DOHH2 (cell line): Measurements from ENCODE around the gene KLHL41.

Experiments used
- H3F3A ChIP-seq: fragments of 200-600 bp; sonication (generic), shearing (Covaris generic); 2 replicates; pipeline ENCODE4 v1.6.0; 2016; ENCODE audit warnings: antibody characterized with exemption, mild to moderate bottlenecking; ENCODE audit not compliant: control insufficient read depth, insufficient read depth
- H3K27ac ChIP-seq: fragments of 200-600 bp; sonication (generic); 2 replicates; pipeline ENCODE4 v1.5.1; 2014; ENCODE audit warnings: low read depth, mild to moderate bottlenecking, low read length, moderate library complexity
- H3K27me3 ChIP-seq: fragments of 200-600 bp; sonication (generic); 2 replicates; pipeline ENCODE4 v1.6.1; 2014; ENCODE audit warnings: mild to moderate bottlenecking, low read length, mixed read lengths; ENCODE audit not compliant: control insufficient read depth
- H3K36me3 ChIP-seq: fragments of 200-600 bp; sonication (generic); 2 replicates; pipeline ENCODE4 v1.6.1; 2014; ENCODE audit warnings: mild to moderate bottlenecking, low read length, moderate library complexity, mixed read lengths; ENCODE audit not compliant: control insufficient read depth
- H3K4me1 ChIP-seq: fragments of 200-600 bp; sonication (generic); 2 replicates; pipeline ENCODE4 v1.6.1; 2014; ENCODE audit warnings: mild to moderate bottlenecking, low read length, mixed read lengths; ENCODE audit not compliant: control insufficient read depth
- H3K4me2 ChIP-seq: fragments of 200-600 bp; sonication (generic); 2 replicates; pipeline ENCODE4 v1.6.0; 2014; ENCODE audit warnings: mild to moderate bottlenecking, low read length, moderate library complexity
- H3K4me3 ChIP-seq: fragments of 200-600 bp; sonication (generic); 2 replicates; pipeline ENCODE4 v1.5.1; 2014; ENCODE audit warnings: mild to moderate bottlenecking, low read length, mixed read lengths
- H3K79me2 ChIP-seq: fragments of 200-600 bp; sonication (generic); 2 replicates; pipeline ENCODE4 v1.6.1; 2014; ENCODE audit warnings: mild to moderate bottlenecking, low read length, mixed read lengths; ENCODE audit not compliant: control insufficient read depth
- H3K9me2 ChIP-seq: fragments of 200-600 bp; sonication (generic); replicated peaks from 2 replicates; pipeline ENCODE4 v1.6.1; 2014; ENCODE audit warnings: mild to moderate bottlenecking, low read length, mixed read lengths; ENCODE audit not compliant: control insufficient read depth
- H3K9me3 ChIP-seq: fragments of 200-600 bp; sonication (generic); 2 replicates; pipeline ENCODE4 v1.6.1; 2014; ENCODE audit warnings: antibody characterized with exemption, low read length, mixed read lengths; ENCODE audit not compliant: control insufficient read depth, insufficient read depth
- H4K20me1 ChIP-seq: fragments of 200-600 bp; sonication (generic); 2 replicates; pipeline ENCODE4 v1.6.0; 2014; ENCODE audit warnings: low read depth, mild to moderate bottlenecking, antibody characterized with exemption, low read length, moderate library complexity; ENCODE audit not compliant: control insufficient read depth, insufficient read depth
- CTCF ChIP-seq: fragments of 200-600 bp; sonication (generic); IDR thresholded peaks from one replicate; pipeline ENCODE4 v1.5.1; 2014; ENCODE audit warnings: antibody characterized with exemption, mild to moderate bottlenecking, low read depth, low read length; ENCODE audit not compliant: poor library complexity, severe bottlenecking
- EZH2phosphoT487 ChIP-seq: fragments of 200-600 bp; sonication (generic); IDR thresholded peaks from 2 replicates; pipeline ENCODE4 v1.6.1; 2017; ENCODE audit warnings: borderline replicate concordance, mild to moderate bottlenecking, antibody characterized with exemption, low read length, moderate library complexity, mixed read lengths

Gene KLHL41

GRCh38 chr2:169509298-169509885, at the start of gene KLHL41:
Gene KLHL41 (plus strand): TSS chr2:169509702. CDS start chr2:169509779, 77 bp downstream.
- Histone ChIP-seq H4K20me1 (no peaks in the 10 kb centered on the region), H3K4me3 (no peak within 1 kb of the TSS), H3K9me2 (no peaks in the 10 kb centered on the region), H3K36me3 (no peaks in the 10 kb centered on the region), H3K4me2 (no peak within 1 kb of the TSS), H3K27me3 (no peaks in the 10 kb centered on the region), H3K27ac (no peak within 1 kb of the TSS), H3K9me3 (no peaks in the 10 kb centered on the region), H3K4me1 (no peaks in the 10 kb centered on the region), H3F3A (no peaks in the 10 kb centered on the region), H3K79me2 (no peaks in the 10 kb centered on the region)
- TF ChIP-seq CTCF (no peak), EZH2phosphoT487 (no peak)

GRCh38 chr2:169461143-169461542, 48.4 kb upstream of the KLHL41 start:
- Histone ChIP-seq H3K27ac (no peak overlapping the region), H3K9me3 (no peaks in the 10 kb centered on the region), H4K20me1 (no peaks in the 10 kb centered on the region), H3K79me2 (no peaks in the 10 kb centered on the region), H3K36me3 (no peaks in the 10 kb centered on the region), H3K4me2 (no peak overlapping the region), H3F3A (no peaks in the 10 kb centered on the region), H3K27me3 (no peaks in the 10 kb centered on the region; the same call in 1 of the 2 replicates), H3K9me2 (no peaks in the 10 kb centered on the region), H3K4me1 (no peaks in the 10 kb centered on the region), H3K4me3 (no peak overlapping the region)
- TF ChIP-seq EZH2phosphoT487 (no peak), CTCF (no peak)

- no peak overlapping the region for H3K27ac ChIP-seq
- H3F3A ChIP-seq, result no peaks in the 10 kb centered on the region
- no peaks in the 10 kb centered on the region for H3K4me1 ChIP-seq
- no peaks in the 10 kb centered on the region for H3K36me3 ChIP-seq
- H3K79me2 ChIP-seq, result no peaks in the 10 kb centered on the region
- no peaks in the 10 kb centered on the region for H4K20me1 ChIP-seq
- H3K4me3 ChIP-seq, result no peak overlapping the region
- H3K4me2 ChIP-seq, result no peak overlapping the region
- no peaks in the 10 kb centered on the region; the same call in 1 of the 2 replicates for H3K27me3 ChIP-seq
- no peaks in the 10 kb centered on the region for H3K9me3 ChIP-seq
- no peaks in the 10 kb centered on the region for H3K9me2 ChIP-seq
- TF ChIP-seq EZH2phosphoT487, result no peak
- no peak for TF ChIP-seq CTCF
Measured at GRCh38 chr2:169462896-169463695, 46.4 kb upstream of the KLHL41 start.
